Lower leg skin (tissue), 3 donors: Measurements from ENCODE around the gene LEMD1.

Experiments used
- CTCF ChIP-seq, 3 donors: fragments of 450-650 bp; IDR thresholded peaks; one replicate each; pipeline ENCODE4 v1.5.1; 2016; ENCODE audit warnings: antibody characterized with exemption in 3 of 3, mild to moderate bottlenecking in 3 of 3, moderate library complexity in 2 of 3
- POLR2A ChIP-seq, 2 donors: fragments of 450-650 bp; IDR thresholded peaks; one replicate each; pipeline ENCODE4 v1.6.1; 2016 to 2017; ENCODE audit warnings: antibody characterized with exemption in 2 of 2, mild to moderate bottlenecking in 1 of 2, moderate library complexity in 1 of 2

- TF ChIP-seq POLR2A (IDR thresholded peaks at IDR 0.05) (no peak), CTCF (IDR thresholded peaks at IDR 0.05) (no peak)
These were observed 63.3 kb downstream of the LEMD1 start for GRCh38 chr1:205358579-205358978.
